Measurements from ENCODE around the gene ZCWPW1.

DNA sequence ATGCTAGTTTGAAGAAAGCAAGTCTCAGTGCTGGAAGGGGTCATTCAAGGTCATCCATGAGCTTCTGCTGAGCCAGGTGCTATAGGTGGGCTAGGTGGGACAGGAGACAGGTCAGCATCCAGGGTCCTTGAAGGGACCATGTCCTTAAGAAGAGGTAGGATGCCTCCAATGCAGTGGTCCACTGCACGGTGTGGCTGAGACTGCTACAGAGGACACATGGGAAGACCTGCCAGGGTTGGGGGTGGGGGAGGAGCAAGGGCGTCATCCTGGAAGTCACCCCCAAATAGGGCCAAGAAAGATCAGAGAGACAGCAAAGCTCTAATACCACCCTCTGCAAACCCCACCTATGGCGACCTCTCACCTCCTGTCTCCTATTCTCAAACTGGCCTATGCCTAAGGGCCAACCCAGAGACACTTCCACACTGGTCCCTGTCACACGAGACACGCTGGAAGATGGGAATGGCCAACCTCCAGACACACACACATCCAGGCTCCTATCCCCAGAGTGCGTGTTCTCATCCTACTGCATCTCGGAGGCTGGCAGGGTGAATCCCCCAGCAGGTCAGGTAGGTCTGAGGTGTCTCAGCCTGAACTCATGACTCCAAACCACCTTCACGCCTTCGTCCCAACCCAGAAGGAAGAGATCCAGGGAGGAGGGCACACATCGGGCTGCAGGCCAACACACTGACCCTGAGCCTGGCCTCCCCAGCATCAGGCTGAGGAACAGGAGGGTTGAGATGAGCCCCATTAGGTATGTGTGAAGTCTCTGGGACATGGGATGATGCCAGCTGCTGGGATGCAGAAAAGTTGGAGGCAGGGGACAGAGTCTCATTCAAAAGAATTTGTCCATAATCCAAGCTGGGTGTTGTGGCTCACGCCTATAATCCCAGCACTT, 13.4 kb upstream of the ZCWPW1 start:
- TF ChIP-seq, protein P1, sequence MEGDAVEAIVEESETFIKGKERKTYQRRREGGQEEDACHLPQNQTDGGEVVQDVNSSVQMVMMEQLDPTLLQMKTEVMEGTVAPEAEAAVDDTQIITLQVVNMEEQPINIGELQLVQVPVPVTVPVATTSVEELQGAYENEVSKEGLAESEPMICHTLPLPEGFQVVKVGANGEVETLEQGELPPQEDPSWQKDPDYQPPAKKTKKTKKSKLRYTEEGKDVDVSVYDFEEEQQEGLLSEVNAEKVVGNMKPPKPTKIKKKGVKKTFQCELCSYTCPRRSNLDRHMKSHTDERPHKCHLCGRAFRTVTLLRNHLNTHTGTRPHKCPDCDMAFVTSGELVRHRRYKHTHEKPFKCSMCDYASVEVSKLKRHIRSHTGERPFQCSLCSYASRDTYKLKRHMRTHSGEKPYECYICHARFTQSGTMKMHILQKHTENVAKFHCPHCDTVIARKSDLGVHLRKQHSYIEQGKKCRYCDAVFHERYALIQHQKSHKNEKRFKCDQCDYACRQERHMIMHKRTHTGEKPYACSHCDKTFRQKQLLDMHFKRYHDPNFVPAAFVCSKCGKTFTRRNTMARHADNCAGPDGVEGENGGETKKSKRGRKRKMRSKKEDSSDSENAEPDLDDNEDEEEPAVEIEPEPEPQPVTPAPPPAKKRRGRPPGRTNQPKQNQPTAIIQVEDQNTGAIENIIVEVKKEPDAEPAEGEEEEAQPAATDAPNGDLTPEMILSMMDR (IDR thresholded peaks at IDR 0.05): no peak
- TF ChIP-seq POLR2A (IDR thresholded peaks at IDR 0.05): no peak

Measured in prostate gland (tissue), 2 donors.